SKM-1 (cell line): Measurements from ENCODE around the gene KRTAP6-2.

Experiments
- DNase-seq: peaks from one replicate; lab custom pipeline; 2025; ENCODE audit not compliant: unreplicated experiment; lab: John Stamatoyannopoulos, UW

KRTAP6-2 gene

GRCh38 chr21:30598802-30599201 is at the start of gene KRTAP6-2:
KRTAP6-2 (minus strand) TSS chr21:30598902; CDS start chr21:30598874, 28 bp downstream.
- no peak for DNase-seq

- DNase-seq = no peak
Measured at GRCh38 chr21:30646904-30647414, 48.3 kb upstream of the KRTAP6-2 start.

- DNase-seq = no peak
Measured at GRCh38 chr21:30642564-30642963, 43.9 kb upstream of the KRTAP6-2 start, which contains the start of gene KRTAP20-3. KRTAP20-3 (plus strand) TSS chr21:30642864.

- no peak for DNase-seq
Measured at GRCh38 chr21:30638686-30639085, 40.0 kb upstream of the KRTAP6-2 start.

GRCh38 chr21:30634906-30635305 is 36.2 kb upstream of the KRTAP6-2 start, which contains the start of gene KRTAP20-2:
KRTAP20-2 (plus strand) TSS chr21:30635206; CDS start chr21:30635264, 58 bp downstream.
- DNase-seq = no peak

GRCh38 chr21:30629200-30629599 is 30.5 kb upstream of the KRTAP6-2 start:
- no peak for DNase-seq

GRCh38 chr21:30628109-30628508 is 29.4 kb upstream of the KRTAP6-2 start:
- DNase-seq = no peak

GRCh38 chr21:30625449-30626165 is 26.9 kb upstream of the KRTAP6-2 start:
- DNase-seq = no peak

- no peak for DNase-seq
Measured at GRCh38 chr21:30623362-30623761, 24.7 kb upstream of the KRTAP6-2 start.

- no peak for DNase-seq
Measured at GRCh38 chr21:30620522-30620921, 21.8 kb upstream of the KRTAP6-2 start, which contains the start of gene KRTAP20-4. KRTAP20-4 (plus strand) TSS chr21:30620627.

- no peak for DNase-seq
Measured at GRCh38 chr21:30620080-30620479, 21.4 kb upstream of the KRTAP6-2 start.

- DNase-seq = no peak
Measured at GRCh38 chr21:30616125-30616524, 17.4 kb upstream of the KRTAP6-2 start, which contains the start of gene KRTAP20-1. KRTAP20-1 (plus strand) TSS chr21:30616425; CDS start chr21:30616455, 30 bp downstream.

GRCh38 chr21:30615199-30615598 is 16.5 kb upstream of the KRTAP6-2 start:
- DNase-seq = no peak

- DNase-seq = no peak
Measured at GRCh38 chr21:30613836-30614235, 15.1 kb upstream of the KRTAP6-2 start, which contains the start of gene KRTAP6-1. KRTAP6-1 (minus strand) TSS chr21:30613930; CDS start chr21:30613904, 26 bp downstream.

- no peak for DNase-seq
Measured at GRCh38 chr21:30612132-30612531, 13.4 kb upstream of the KRTAP6-2 start.

- no peak for DNase-seq
Measured at GRCh38 chr21:30605968-30606367, 7.3 kb upstream of the KRTAP6-2 start.

- DNase-seq = no peak
Measured at GRCh38 chr21:30600787-30601186, 2.1 kb upstream of the KRTAP6-2 start, which contains the start of gene KRTAP22-1. KRTAP22-1 (plus strand) TSS chr21:30601087.

- no peak for DNase-seq
Measured at GRCh38 chr21:30592140-30592539, 6.6 kb downstream of the KRTAP6-2 start, which contains the start of gene KRTAP6-3. KRTAP6-3 (plus strand) TSS chr21:30592440; CDS start chr21:30592446, 6 bp downstream.

GRCh38 chr21:30590297-30590696 is 8.4 kb downstream of the KRTAP6-2 start, which contains the start of gene KRTAP22-2:
KRTAP22-2 (minus strand) TSS chr21:30590397.
- DNase-seq = no peak

- DNase-seq = no peak
Measured at GRCh38 chr21:30582870-30583269, 15.8 kb downstream of the KRTAP6-2 start.

GRCh38 chr21:30580132-30580531 is 18.6 kb downstream of the KRTAP6-2 start:
- DNase-seq = no peak

- DNase-seq = no peak
Measured at GRCh38 chr21:30579346-30579745, 19.4 kb downstream of the KRTAP6-2 start.
